ENCODE data around the gene KCTD7. TPM values are rescaled to one million over a fixed set of nuclear protein-coding genes. Genes with fewer than 3 reads are reported as not detected.
"Not testable (repeated sequence)": the region's sequence is repeated elsewhere in the genome, so short reads cannot be mapped to it uniquely, and the experiment has no call there.

The KCTD7 gene
- total and polyA plus RNA-seq, 4 donors = 1.4 to 5.1 (median 2.9) TPM

- peaks cover 7 to 37% (median 15%) of the 10 kb centered on the region in 4 donors for H3K4me1 ChIP-seq (ENCODE audit: control insufficient read depth in 4 of 4, insufficient read depth in 4 of 4, low read length in 3 of 4)
These were observed 39.7 kb upstream of the KCTD7 start for GRCh38 chr7:66588856-66589570.

GRCh38 chr7:66590302-66591057, 38.2 kb upstream of the KCTD7 start:
- not testable (repeated sequence) for H3K36me3 ChIP-seq (ENCODE audit: control insufficient read depth in 4 of 4, insufficient read depth in 3 of 4, low read depth in 1 of 4, low read length in 3 of 4); DNase-seq (ENCODE audit: low spot score); H3K27ac ChIP-seq (ENCODE audit: low read depth in 1 of 2, low read length in 2 of 2); H3K9me3 ChIP-seq (ENCODE audit: control insufficient read depth in 4 of 4, low read length in 3 of 4); H3K27me3 ChIP-seq (ENCODE audit: control insufficient read depth in 4 of 4, insufficient read depth in 4 of 4, low read length in 3 of 4)
- WGBS = 80% methylated on average over 11 of the region's 11 CpGs
- H3K9ac ChIP-seq (ENCODE audit: low read depth in 1 of 2, low read length in 2 of 2) = peak overlapping the region in 1 of 2 donors; percentile 38
- peaks cover 3 to 29% (median 11%) of the 10 kb centered on the region in 4 donors for H3K4me1 ChIP-seq (ENCODE audit: control insufficient read depth in 4 of 4, insufficient read depth in 4 of 4, low read length in 3 of 4)
- H3K4me3 ChIP-seq (ENCODE audit: low read depth in 1 of 3, low read length in 3 of 3) = peak overlapping the region in 1 of 3 donors; percentile 9

More at GRCh38 chr7:66588856-66589570, 39.7 kb upstream of the KCTD7 start:
- not testable (repeated sequence) for H3K9me3 ChIP-seq (ENCODE audit: control insufficient read depth in 4 of 4, low read length in 3 of 4); H3K4me3 ChIP-seq (ENCODE audit: low read depth in 1 of 3, low read length in 3 of 3); H3K27ac ChIP-seq (ENCODE audit: low read depth in 1 of 2, low read length in 2 of 2); H3K9ac ChIP-seq (ENCODE audit: low read depth in 1 of 2, low read length in 2 of 2); H3K36me3 ChIP-seq (ENCODE audit: control insufficient read depth in 4 of 4, insufficient read depth in 3 of 4, low read depth in 1 of 4, low read length in 3 of 4); H3K27me3 ChIP-seq (ENCODE audit: control insufficient read depth in 4 of 4, insufficient read depth in 4 of 4, low read length in 3 of 4); DNase-seq (ENCODE audit: low spot score)
- WGBS = 74% methylated on average over 5 of the region's 5 CpGs

GRCh38 chr7:66591058-66591798, 37.5 kb upstream of the KCTD7 start:
- 6% methylated on average over 35 of the region's 35 CpGs for WGBS
- not testable (repeated sequence) for H3K36me3 ChIP-seq (ENCODE audit: control insufficient read depth in 4 of 4, insufficient read depth in 3 of 4, low read depth in 1 of 4, low read length in 3 of 4); DNase-seq (ENCODE audit: low spot score); H3K9me3 ChIP-seq (ENCODE audit: control insufficient read depth in 4 of 4, low read length in 3 of 4); H3K27me3 ChIP-seq (ENCODE audit: control insufficient read depth in 4 of 4, insufficient read depth in 4 of 4, low read length in 3 of 4)
- Histone ChIP-seq H3K27ac (ENCODE audit: low read depth in 1 of 2, low read length in 2 of 2) (peak overlapping the region; percentile 98 to 99), H3K4me3 (ENCODE audit: low read depth in 1 of 3, low read length in 3 of 3) (peak overlapping the region; percentile 74 to 87 (median 84)), H3K9ac (ENCODE audit: low read depth in 1 of 2, low read length in 2 of 2) (peak overlapping the region; percentile 79 to 96), H3K4me1 (ENCODE audit: control insufficient read depth in 4 of 4, insufficient read depth in 4 of 4, low read length in 3 of 4) (peaks cover 3 to 26% (median 10%) of the 10 kb centered on the region in 4 donors)

GRCh38 chr7:66591799-66592596, 36.7 kb upstream of the KCTD7 start:
- Histone ChIP-seq H3K9ac (ENCODE audit: low read depth in 1 of 2, low read length in 2 of 2) (peak overlapping the region; percentile 90 to 96), H3K9me3 (ENCODE audit: control insufficient read depth in 4 of 4, low read length in 3 of 4) (no peaks in the 10 kb centered on the region), H3K27me3 (ENCODE audit: control insufficient read depth in 4 of 4, insufficient read depth in 4 of 4, low read length in 3 of 4) (no peaks in the 10 kb centered on the region), H3K4me1 (ENCODE audit: control insufficient read depth in 4 of 4, insufficient read depth in 4 of 4, low read length in 3 of 4) (peaks cover 3 to 26% (median 9%) of the 10 kb centered on the region in 4 donors), H3K36me3 (ENCODE audit: control insufficient read depth in 4 of 4, insufficient read depth in 3 of 4, low read depth in 1 of 4, low read length in 3 of 4) (peaks cover 0 to 2% (median 0%) of the 10 kb centered on the region in 4 donors), H3K27ac (ENCODE audit: low read depth in 1 of 2, low read length in 2 of 2) (peak overlapping the region; percentile 98 to 99), H3K4me3 (ENCODE audit: low read depth in 1 of 3, low read length in 3 of 3) (peak overlapping the region; percentile 74 to 87 (median 84))
- peak; percentile 86 for DNase-seq (ENCODE audit: low spot score)
- under 1% methylated on average over 83 of the region's 83 CpGs for WGBS
- TF ChIP-seq, protein P1, sequence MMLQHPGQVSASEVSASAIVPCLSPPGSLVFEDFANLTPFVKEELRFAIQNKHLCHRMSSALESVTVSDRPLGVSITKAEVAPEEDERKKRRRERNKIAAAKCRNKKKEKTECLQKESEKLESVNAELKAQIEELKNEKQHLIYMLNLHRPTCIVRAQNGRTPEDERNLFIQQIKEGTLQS (IDR thresholded peaks at IDR 0.05) = no peak
- TF ChIP-seq ZBTB33 (IDR thresholded peaks at IDR 0.05) (no peak), GABPA (IDR thresholded peaks at IDR 0.05 in 1 of 2, conservative IDR thresholded peaks at IDR 0.05 in 1 of 2) (peak; percentile 70 to 91), MAX (IDR thresholded peaks at IDR 0.05) (peak; percentile 70), TAF1 (conservative IDR thresholded peaks at IDR 0.05) (no peak), FOXA1 (IDR thresholded peaks at IDR 0.05) (no peak), YY1 (IDR thresholded peaks at IDR 0.05) (peak; percentile 45), NR2F2 (IDR thresholded peaks at IDR 0.05) (peak; percentile 67), EGR1 (IDR thresholded peaks at IDR 0.05; ENCODE audit: low read depth in 2 of 2) (no peak), JUND (IDR thresholded peaks at IDR 0.05) (peak in 1 of 2 donors; percentile 13), HNF4G (IDR thresholded peaks at IDR 0.05) (no peak), RAD21 (IDR thresholded peaks at IDR 0.05) (peak in 1 of 2 donors; percentile 37)
- TF ChIP-seq, protein P2, sequence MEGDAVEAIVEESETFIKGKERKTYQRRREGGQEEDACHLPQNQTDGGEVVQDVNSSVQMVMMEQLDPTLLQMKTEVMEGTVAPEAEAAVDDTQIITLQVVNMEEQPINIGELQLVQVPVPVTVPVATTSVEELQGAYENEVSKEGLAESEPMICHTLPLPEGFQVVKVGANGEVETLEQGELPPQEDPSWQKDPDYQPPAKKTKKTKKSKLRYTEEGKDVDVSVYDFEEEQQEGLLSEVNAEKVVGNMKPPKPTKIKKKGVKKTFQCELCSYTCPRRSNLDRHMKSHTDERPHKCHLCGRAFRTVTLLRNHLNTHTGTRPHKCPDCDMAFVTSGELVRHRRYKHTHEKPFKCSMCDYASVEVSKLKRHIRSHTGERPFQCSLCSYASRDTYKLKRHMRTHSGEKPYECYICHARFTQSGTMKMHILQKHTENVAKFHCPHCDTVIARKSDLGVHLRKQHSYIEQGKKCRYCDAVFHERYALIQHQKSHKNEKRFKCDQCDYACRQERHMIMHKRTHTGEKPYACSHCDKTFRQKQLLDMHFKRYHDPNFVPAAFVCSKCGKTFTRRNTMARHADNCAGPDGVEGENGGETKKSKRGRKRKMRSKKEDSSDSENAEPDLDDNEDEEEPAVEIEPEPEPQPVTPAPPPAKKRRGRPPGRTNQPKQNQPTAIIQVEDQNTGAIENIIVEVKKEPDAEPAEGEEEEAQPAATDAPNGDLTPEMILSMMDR (IDR thresholded peaks at IDR 0.05; ENCODE audit: low read depth, low read length, missing input control) = no peak
